BE2C (cell line): ENCODE data around the gene HBQ1.
"Not testable (repeated sequence)": the region's sequence is repeated elsewhere in the genome, so short reads cannot be mapped to it uniquely, and the experiment has no call there.

ENCODE experiments used
- DNase-seq: peaks from one replicate; pipeline ENCODE4 v3.0.0-alpha.2; 2020
- H3K27me3 ChIP-seq: fragments of 250-450 bp; sonication (Bioruptor Pico); 2 replicates; pipeline ENCODE4 v1.5.1; 2020; ENCODE audit warnings: mild to moderate bottlenecking
- H3K36me3 ChIP-seq: fragments of 250-450 bp; sonication (Bioruptor Pico); 2 replicates; pipeline ENCODE4 v1.5.1; 2020; ENCODE audit warnings: mild to moderate bottlenecking
- H3K4me1 ChIP-seq: fragments of 250-450 bp; sonication (Bioruptor Pico); 2 replicates; pipeline ENCODE4 v1.5.1; 2020
- H3K4me3 ChIP-seq: 2 replicates; pipeline ENCODE4 v1.5.1; 2011; ENCODE audit warnings: low read depth, low read length
- H3K9me3 ChIP-seq: fragments of 250-450 bp; sonication (Bioruptor Pico); 2 replicates; pipeline ENCODE4 v1.5.1; 2020
- TF ChIP-seq, protein P1 (sequence below): IDR thresholded peaks from 2 replicates; pipeline ENCODE4 v1.5.1; 2012; ENCODE audit warnings: mild to moderate bottlenecking, low read depth, low read length

Gene HBQ1

DNA sequence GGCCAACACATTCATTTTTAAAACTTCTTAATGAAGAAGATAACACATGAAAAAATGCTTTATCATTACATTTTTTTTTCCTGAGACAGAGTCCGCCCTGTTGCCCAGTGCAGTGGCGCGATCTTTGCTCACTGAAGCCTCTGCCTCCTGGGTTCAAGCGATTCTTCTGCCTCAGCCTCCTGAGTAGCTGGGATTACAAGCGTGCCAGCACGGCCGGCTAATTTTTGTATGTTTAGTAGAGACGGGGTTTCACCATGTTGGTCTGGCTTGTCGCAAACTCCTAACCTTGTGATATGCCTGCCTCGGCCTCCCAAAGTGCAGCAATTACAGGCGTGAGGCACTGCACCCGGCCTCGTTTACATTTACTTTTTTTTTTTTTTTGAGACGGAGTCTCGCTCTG, 13.2 kb downstream of the HBQ1 start:
- Histone ChIP-seq H3K36me3 (peaks cover 91% of the 10 kb centered on the region), H3K4me3 (no peak overlapping the region), H3K4me1 (no peaks in the 10 kb centered on the region), H3K27me3 (no peaks in the 10 kb centered on the region), H3K9me3 (no peaks in the 10 kb centered on the region)
- no peak for DNase-seq
- TF ChIP-seq, protein P1, sequence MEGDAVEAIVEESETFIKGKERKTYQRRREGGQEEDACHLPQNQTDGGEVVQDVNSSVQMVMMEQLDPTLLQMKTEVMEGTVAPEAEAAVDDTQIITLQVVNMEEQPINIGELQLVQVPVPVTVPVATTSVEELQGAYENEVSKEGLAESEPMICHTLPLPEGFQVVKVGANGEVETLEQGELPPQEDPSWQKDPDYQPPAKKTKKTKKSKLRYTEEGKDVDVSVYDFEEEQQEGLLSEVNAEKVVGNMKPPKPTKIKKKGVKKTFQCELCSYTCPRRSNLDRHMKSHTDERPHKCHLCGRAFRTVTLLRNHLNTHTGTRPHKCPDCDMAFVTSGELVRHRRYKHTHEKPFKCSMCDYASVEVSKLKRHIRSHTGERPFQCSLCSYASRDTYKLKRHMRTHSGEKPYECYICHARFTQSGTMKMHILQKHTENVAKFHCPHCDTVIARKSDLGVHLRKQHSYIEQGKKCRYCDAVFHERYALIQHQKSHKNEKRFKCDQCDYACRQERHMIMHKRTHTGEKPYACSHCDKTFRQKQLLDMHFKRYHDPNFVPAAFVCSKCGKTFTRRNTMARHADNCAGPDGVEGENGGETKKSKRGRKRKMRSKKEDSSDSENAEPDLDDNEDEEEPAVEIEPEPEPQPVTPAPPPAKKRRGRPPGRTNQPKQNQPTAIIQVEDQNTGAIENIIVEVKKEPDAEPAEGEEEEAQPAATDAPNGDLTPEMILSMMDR: no peak

DNA sequence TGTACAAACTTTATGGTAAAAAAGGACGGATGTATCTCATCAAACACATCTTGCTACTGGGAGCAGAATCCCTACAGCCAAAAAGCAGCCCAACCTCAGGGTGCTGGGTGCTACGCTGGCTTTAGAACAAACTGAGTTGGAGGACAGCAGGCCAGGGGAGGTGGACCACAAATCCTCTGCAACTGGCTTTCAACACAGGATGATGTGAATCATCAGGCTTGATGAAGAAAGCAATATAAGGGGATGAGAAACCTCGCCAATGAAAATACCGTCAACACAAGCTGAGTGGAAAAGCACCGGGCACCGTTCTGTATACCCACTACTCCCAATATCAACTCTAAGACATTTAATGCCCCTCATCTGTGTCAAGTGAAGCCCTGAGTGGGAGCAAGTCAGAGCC, 14.3 kb downstream of the HBQ1 start:
- H3K9me3 ChIP-seq: no peaks in the 10 kb centered on the region
- H3K4me3 ChIP-seq: no peak overlapping the region
- peaks cover 91% of the 10 kb centered on the region for H3K36me3 ChIP-seq
- no peaks in the 10 kb centered on the region for H3K27me3 ChIP-seq
- H3K4me1 ChIP-seq: no peaks in the 10 kb centered on the region
- DNase-seq: no peak
- TF ChIP-seq, protein P1: no peak

- H3K4me1 ChIP-seq: no peaks in the 10 kb centered on the region
- no peaks in the 10 kb centered on the region for H3K9me3 ChIP-seq
- TF ChIP-seq, protein P1: no peak
- peaks cover 75% of the 10 kb centered on the region for H3K36me3 ChIP-seq
- DNase-seq: no peak
- H3K27me3 ChIP-seq: no peaks in the 10 kb centered on the region
- H3K4me3 ChIP-seq: no peak overlapping the region
Measured at GRCh38 chr16:200388-200787, 20.1 kb downstream of the HBQ1 start.

GRCh38 chr16:203246-203645, 23.0 kb downstream of the HBQ1 start:
- Histone ChIP-seq H3K4me1 (no peaks in the 10 kb centered on the region; the same call in 1 of the 2 replicates), H3K36me3 (peaks cover 79% of the 10 kb centered on the region), H3K4me3 (no peak overlapping the region), H3K9me3 (no peaks in the 10 kb centered on the region), H3K27me3 (no peaks in the 10 kb centered on the region)
- TF ChIP-seq, protein P1: no peak
- no peak for DNase-seq

GRCh38 chr16:204046-204445, 23.8 kb downstream of the HBQ1 start:
- H3K27me3 ChIP-seq, H3K9me3 ChIP-seq, H3K4me1 ChIP-seq, DNase-seq, H3K4me3 ChIP-seq: not testable (repeated sequence)
- H3K36me3 ChIP-seq: peaks cover 79% of the 10 kb centered on the region

DNA sequence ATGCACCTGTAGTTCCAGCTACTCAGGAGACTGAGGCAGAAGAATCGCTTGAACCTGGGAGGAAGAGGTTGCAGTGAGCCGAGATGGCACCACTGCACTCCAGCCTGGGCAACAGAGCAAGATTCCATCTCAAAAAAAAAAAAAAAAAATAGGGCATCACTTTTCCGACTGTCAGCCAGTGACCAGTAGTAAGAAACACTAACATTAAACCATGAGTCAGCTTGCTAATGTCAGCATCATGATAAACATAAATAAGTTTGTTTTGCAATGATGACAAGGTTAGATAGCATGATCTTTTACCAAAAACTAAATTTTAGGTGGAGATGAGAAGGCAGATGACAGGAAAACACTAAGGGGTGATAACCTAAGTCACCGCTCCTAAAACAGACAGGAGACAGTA, 29.1 kb downstream of the HBQ1 start:
- H3K9me3 ChIP-seq, H3K27me3 ChIP-seq, H3K4me3 ChIP-seq, H3K4me1 ChIP-seq, DNase-seq: not testable (repeated sequence)
- peaks cover 82% of the 10 kb centered on the region for H3K36me3 ChIP-seq

DNA sequence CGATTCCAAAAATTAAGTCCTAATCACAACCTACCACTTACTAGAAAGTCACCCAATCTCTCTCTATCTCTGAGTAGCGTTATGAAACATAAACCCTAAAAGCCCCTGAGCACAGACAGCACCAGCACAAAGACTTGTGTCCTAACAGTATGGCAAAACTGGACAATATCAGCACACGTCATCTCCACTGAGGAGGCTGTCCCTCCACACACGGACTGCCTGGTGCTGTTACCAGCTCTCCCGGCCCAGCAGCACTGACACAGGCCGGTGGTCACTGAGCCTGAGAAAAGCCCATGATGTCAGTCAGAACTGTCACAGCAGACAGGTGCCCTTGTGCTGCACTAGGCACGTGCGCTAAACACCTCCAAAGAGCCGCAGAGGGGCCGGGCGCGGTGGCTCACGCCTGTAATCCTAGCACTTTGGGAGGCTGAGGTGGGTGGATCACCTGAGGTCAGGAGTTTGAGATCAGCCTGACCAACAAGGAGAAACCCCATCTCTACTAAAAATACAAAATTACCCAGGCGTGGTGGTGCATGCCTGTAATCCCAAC, 31.4 kb downstream of the HBQ1 start:
- not testable (repeated sequence) for H3K9me3 ChIP-seq, H3K4me3 ChIP-seq, H3K4me1 ChIP-seq, H3K27me3 ChIP-seq, DNase-seq
- peaks cover 78% of the 10 kb centered on the region for H3K36me3 ChIP-seq

GRCh38 chr16:212999-213398, 32.7 kb downstream of the HBQ1 start:
- TF ChIP-seq, protein P1: no peak
- Histone ChIP-seq H3K36me3 (peaks cover 78% of the 10 kb centered on the region), H3K4me1 (no peaks in the 10 kb centered on the region; the same call in 1 of the 2 replicates), H3K9me3 (no peaks in the 10 kb centered on the region), H3K27me3 (no peaks in the 10 kb centered on the region), H3K4me3 (no peak overlapping the region)
- no peak for DNase-seq
